SK-N-SH (cell line): ENCODE data around the gene DENR.

Source experiments
- CTCF ChIP-seq: fragments of 200-600 bp; sonication (generic); IDR thresholded peaks from 2 replicates; pipeline ENCODE4 v1.6.1; 2017; ENCODE audit warnings: antibody characterized with exemption, mild to moderate bottlenecking, moderate library complexity
- ELF1 ChIP-seq: IDR thresholded peaks from 2 replicates; pipeline ENCODE4 v1.4.0; 2012
- EP300 ChIP-seq, 2 experiments: IDR thresholded peaks; 2 replicates each; pipeline versions ENCODE4 v1.4.0 to v1.6.1; 2012; ENCODE audit warnings: borderline replicate concordance in 1 of 2, low read depth in 1 of 2, low read length in 1 of 2
- EZH2phosphoT487 ChIP-seq: fragments of 200-600 bp; sonication (generic); IDR thresholded peaks from 2 replicates; pipeline ENCODE4 v1.6.1; 2017; ENCODE audit warnings: low read depth, mixed run types, mild to moderate bottlenecking, antibody characterized with exemption, moderate library complexity, borderline replicate concordance
- FOXM1 ChIP-seq: IDR thresholded peaks from 2 replicates; pipeline ENCODE4 v1.4.0; 2012; ENCODE audit warnings: low read depth, mild to moderate bottlenecking
- MAX ChIP-seq: IDR thresholded peaks from 2 replicates; pipeline ENCODE4 v1.4.0; 2012; ENCODE audit warnings: low read depth
- NFIC ChIP-seq: IDR thresholded peaks from 2 replicates; pipeline ENCODE4 v1.4.0; 2012; ENCODE audit warnings: borderline replicate concordance
- PBX3 ChIP-seq: IDR thresholded peaks from 2 replicates; pipeline ENCODE4; 2012
- POLR2AphosphoS5 ChIP-seq: IDR thresholded peaks from 2 replicates; pipeline ENCODE4 v1.6.1; 2012; ENCODE audit warnings: low read depth, low read length
- RAD21 ChIP-seq: IDR thresholded peaks from 2 replicates; pipeline ENCODE4 v1.6.1; 2012; ENCODE audit warnings: mild to moderate bottlenecking, low read length
- RCOR1 ChIP-seq: fragments of 150-350 bp; IDR thresholded peaks from 2 replicates; pipeline ENCODE4 v1.6.1; 2017; ENCODE audit warnings: antibody characterized with exemption, low read length
- REST ChIP-seq: IDR thresholded peaks from 2 replicates; pipeline ENCODE4 v1.6.1; 2012; ENCODE audit warnings: mild to moderate bottlenecking, low read depth, low read length, moderate library complexity
- TAF1 ChIP-seq: IDR thresholded peaks from 2 replicates; pipeline ENCODE4 v1.6.1; 2012; ENCODE audit warnings: low read depth, mild to moderate bottlenecking, low read length, moderate library complexity, borderline replicate concordance
- USF2 ChIP-seq: fragments of 150-350 bp; IDR thresholded peaks from 2 replicates; pipeline ENCODE4 v1.6.1; 2017; ENCODE audit warnings: antibody characterized with exemption, low read length, low read depth, borderline replicate concordance

- TF ChIP-seq CTCF, result peak; percentile 78
- no peak for TF ChIP-seq ELF1
- no peak for TF ChIP-seq FOXM1
- TF ChIP-seq POLR2AphosphoS5, result no peak
- no peak for TF ChIP-seq MAX
- TF ChIP-seq PBX3, result no peak
- no peak for TF ChIP-seq REST
- peak; percentile 82 for TF ChIP-seq RAD21
- no peak for TF ChIP-seq NFIC
- TF ChIP-seq TAF1, result no peak
- no peak for TF ChIP-seq EZH2phosphoT487
- no peak for TF ChIP-seq EP300 (IDR thresholded peaks at IDR 0.05; ENCODE audit: borderline replicate concordance in 1 of 2, low read depth in 1 of 2, low read length in 1 of 2)
- TF ChIP-seq USF2, result no peak
- TF ChIP-seq RCOR1, result no peak
Measured at GRCh38 chr12:122793685-122794106, 41.1 kb downstream of the DENR start.
